TTC549 (cell line): ENCODE results near the gene ALAS1.
"Not testable (repeated sequence)": the region's sequence is repeated elsewhere in the genome, so short reads cannot be mapped to it uniquely, and the experiment has no call there.

Source experiments
- FAIRE-seq: peaks from 2 replicates; lab custom pipeline; 2012; peaks lifted over from hg19 to GRCh38; lab: Jason Lieb, UNC

The ALAS1 gene

DNA sequence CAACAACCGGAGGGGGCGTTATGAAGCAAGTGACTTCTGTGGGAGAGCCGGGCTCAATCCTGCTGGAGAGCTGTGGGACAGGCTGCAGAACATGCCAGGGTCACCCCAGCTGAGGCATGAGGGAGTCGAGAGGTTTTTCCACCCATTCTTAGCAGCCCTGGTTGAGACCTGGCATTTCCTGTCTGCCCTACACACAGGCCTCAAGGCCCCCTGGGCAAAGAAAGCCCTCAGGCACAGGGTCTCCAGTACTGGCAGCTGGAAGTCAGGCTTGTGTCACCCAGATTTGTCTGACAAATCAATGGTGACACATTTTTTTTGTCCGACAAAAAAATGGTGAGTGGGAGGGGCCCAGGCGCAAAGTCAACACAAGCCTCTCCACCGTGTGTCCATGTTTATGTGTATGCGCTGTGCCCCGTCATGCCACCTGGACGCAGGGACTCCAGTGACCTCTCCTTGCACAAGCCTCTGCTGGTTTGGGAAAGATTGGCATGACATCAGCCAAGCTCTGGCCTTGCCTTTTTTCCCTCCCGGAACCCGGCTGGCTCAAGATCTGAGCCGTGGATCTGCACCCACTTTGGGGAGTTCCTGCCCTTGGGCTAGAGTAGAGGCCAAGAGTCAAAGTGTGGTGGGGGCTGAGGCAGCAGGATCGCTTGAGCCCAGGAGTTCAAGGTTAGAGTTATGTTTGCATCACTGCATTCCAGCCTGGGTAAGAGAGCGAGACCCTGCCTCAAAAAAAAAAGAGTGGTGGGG lies 20.8 kb upstream of the ALAS1 start:
- FAIRE-seq: no peak

DNA sequence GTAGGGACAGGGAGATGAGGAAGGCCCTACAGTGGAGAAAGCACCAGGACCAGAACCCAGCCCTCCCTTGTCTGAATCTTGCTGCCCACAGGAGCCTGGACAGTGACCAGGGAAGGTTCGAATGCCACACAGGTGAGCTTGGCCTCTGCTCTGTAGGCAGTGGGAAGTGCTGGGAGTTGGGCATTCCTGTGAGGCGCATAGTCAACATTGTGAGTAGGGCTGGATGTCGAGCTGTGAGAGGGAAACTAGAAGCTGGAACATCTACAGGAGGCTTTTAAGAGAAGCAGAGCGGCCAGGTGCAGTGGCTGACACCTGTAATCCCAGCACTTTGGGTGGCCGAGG lies 20.3 kb upstream of the ALAS1 start:
- FAIRE-seq: no peak

DNA sequence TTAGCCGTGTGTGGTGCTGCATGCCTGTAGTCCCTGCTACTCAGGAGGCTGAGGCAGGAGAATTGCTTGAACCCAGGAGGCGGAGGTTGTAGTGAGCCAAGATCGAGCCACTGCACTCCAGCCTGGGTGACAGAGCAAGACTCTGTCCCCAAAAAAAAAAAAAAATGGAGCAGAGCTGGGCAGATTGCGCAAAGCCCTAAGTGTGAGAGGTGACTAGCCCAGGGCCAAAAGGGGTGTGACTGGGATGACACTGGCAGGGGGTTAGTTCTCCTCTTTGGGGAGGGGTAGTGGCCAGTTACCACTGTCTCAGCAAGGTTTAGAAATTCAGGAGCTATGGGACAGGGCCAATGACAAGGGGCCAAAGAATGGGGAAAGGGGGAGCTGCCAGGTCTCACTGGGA lies 19.8 kb upstream of the ALAS1 start:
- not testable (repeated sequence) for FAIRE-seq

DNA sequence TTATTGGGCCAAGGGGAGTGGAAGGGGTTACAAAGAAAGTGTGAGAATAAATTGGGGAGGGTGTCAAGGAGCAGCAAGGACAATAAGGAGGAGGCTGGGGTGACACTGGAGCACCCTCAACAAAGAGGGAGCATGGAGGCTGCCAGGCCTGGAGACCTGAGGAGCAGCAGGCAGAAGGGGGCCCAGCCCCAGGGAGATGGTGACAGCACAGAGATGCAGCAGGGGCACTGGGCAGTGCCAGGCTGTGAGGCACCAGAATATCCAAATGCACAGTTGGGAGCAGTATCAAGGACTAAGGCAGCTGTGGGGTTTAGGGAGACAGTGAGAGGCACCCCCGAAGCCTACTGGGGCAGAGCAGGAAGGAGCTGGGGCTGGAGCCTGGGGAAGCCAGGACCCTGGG lies 19.4 kb upstream of the ALAS1 start:
- FAIRE-seq: no peak

DNA sequence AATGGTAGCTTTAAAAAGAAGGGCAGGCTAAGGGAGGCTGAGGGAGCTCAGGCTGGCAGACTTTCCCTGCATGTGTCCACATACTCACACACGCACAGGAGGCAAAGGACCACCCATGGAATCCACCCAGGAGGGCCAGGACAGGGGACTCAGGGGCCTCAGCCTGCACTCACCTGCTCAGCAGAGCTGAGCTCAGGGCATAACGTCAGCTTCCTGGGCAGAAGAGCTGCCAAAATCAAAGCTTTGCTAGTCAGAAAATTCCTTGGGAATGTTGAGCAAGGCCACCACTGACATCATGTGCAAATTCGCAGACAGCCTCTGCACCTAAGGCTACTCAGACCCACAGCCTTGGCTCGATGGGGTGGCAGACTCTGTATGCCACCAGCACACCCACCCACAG lies 16.4 kb upstream of the ALAS1 start:
- no peak for FAIRE-seq

DNA sequence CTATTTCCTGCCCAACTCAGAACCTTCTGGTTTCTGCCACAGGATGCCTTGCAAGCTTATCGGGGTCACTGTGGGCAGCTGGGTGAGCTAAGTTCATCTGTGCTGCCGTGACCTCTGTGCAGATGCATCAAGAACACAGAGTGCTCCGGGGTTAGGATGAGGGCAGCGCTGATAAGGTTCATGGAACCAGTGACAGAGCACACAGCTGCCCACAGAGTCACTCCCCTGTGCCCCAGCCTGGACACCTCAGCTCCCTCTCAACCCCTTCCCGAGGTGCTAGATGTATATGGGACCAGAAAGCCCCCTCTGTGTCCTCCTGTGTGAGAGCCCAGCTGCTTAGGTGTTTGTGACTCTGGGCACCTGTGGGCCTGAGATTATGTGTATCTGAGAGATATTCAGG lies 15.8 kb upstream of the ALAS1 start:
- FAIRE-seq: no peak

DNA sequence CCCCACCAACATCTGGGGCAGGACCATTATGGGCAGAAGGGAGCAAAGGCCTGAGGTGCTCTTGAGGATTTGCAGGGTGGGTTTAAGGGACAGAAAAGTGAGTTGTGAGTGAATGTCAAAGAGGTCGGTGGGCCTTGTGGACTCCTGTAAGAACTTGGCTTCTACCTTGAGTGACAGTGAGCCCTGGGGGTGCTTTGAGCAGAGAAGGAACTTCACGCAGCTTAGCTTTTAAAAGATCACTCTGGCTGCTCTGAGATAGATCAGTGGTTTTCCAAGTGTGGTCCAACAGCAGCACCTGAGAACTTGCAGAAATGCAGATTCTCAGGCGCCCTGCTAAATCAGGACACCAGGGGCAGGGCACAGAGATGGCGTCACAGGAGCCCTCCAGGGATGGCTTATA lies 15.3 kb upstream of the ALAS1 start:
- FAIRE-seq: no peak

DNA sequence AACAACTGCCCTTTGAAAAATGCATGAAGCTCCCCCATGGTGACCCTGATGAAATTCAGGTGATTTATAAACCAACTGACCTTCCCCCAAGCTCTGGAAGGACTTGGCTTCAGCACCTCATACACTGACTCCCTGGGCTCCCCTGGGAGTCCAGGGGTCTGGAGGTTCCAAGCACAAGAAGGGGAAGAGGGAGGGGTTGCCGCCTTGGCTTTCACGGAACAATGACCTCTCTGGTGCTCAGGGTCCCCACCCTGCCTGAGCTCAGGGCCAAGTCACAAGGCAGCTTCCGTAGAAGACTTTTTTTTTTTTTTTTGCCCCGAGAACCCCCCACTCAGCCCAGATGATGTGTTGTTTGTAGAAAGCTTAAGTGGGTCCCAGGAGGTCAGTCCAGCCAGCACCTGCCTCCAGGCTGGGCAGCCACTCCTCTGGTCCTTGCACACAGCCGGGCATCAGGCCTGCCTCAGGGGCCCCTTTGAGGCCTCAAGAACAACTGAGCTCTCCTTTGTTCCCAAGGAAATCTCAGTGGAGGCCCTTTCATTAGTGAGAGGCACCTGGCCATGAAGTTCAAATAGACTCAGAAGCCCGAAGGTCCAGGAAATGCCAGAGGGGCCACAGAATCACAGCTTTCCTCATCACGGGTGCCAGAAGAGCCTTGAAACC lies 14.0 kb upstream of the ALAS1 start:
- no peak for FAIRE-seq

DNA sequence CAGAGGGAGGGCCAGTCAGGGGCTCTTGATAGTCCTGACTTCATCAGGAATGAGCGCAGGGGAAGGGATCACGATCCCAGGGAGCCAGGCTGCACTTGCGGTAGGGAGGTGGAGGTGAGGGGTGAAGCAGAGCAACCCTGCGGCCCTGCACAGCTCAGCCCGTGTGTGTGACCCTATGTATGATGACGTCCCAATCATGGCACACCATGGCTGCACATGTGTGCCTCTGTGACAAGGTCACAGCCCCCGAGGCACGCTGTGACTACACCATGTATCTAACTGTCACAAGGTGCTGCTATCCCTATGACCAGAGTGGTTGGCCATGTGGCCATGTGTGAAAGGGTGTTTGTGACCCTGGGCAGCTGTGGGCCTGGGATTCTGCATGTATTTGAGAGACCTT lies 13.3 kb upstream of the ALAS1 start:
- no peak for FAIRE-seq

DNA sequence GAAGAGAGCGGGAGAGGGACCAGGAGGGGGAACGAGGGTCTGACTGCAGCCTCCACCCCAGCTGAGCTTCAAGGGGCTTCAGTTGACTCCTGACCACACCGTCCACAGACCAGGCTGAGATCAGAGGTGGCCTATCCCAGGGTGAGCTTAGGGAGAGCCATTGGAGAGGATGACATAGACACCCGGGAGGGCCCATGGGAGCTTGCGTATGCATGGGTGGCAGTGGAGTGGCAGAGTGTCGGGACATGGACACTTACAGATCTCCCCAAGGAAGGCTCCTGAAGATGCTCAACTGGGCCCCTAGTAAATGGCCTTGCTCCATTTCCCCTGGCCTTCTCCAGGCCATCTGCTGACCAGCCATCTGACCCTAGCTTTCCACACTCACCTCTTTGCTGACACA lies 12.6 kb upstream of the ALAS1 start:
- no peak for FAIRE-seq

DNA sequence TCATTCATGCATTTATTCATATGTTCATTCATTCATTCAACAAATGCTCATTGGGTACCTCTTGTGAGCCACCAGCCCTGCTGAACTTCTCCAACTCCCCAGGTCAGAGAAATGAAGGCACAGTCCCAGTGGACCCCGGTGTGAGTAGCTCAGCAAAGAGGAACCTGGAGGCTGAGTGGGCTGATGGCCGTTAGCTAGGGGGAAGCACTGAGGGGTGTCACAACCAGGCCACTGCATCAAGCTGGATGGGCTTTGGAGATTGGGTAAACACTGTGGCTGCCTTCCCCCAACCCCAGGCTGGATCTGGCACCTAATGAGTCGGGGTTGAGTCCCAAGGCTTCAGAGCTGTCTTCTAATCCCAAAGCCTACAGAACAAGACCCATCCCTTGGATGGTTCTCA lies 12.1 kb upstream of the ALAS1 start:
- FAIRE-seq: no peak

DNA sequence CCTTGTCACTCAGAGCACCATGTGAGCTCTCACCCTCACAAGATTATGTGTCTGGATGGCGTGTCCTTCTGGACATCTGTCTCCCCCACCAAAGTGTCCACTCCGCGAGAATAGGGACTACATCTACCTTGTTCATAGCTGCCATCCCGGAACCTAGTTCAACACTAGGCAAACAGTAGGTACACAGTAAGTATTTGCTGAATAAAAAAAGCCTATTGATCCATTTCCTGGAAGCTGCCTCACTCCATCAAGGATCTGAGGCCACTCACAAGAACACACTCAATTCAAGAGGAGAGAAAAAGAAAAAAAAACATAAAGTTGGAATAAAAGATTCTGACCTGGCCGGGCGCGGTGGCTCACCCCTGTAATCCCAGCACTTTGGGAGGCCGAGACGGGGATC lies 11.2 kb upstream of the ALAS1 start:
- no peak for FAIRE-seq

DNA sequence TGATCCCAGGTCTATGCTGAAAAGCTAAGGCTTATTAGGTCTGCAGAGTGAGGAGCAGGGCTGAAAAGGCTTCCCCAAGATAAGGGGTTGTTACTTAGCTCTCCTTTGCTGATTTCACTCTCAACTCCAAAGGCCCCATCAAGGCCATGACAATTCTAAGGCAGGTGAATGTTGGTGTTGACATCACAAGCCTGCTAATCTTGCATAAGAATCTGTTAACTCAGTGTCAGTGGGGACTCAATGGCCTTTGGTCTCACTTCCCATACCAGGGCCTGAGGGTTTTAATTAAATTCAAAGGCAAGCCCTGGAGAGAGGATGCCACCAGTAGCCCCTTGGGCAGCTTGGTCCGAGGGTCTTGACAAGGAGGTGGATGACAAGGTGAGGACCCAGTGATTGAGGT lies 9.4 kb upstream of the ALAS1 start:
- FAIRE-seq: no peak

DNA sequence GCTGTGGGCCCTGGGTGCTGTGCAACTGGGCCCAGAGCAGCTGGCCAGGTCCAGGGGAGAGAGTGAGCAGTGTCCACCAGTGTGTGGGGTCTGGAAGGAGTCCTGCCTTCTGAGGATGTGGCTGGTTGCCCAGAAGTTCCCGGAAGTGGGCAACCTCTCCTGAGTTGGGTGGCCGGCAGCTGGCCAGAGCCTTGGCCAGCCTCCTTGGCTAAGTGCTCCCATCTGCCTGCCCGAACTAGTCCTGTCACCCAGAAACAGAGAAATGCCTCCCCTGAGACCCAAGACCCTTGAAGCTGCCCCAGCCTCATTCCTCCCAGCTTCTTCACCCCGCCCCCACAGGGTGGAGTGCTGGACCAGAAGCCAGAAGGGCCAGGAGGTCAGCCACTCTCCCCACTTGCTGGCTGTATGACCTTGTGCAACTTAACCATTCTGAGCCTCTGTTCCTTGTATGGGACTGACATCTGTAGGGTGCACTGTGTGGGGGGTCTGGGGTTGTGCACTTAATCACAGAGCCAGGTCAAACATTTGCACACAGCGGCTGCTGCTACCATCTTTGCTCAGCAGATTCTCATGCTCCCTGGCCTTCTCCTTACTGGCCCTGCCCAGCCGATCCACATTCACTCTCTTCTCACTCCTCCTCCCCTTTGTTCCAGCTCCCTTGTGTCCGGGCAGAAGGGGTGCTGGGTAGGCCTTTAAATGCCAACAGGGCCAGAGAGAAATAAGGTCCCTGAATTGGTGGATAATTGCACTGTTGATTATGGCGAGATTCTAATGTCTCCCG lies 7.5 kb upstream of the ALAS1 start:
- no peak for FAIRE-seq

DNA sequence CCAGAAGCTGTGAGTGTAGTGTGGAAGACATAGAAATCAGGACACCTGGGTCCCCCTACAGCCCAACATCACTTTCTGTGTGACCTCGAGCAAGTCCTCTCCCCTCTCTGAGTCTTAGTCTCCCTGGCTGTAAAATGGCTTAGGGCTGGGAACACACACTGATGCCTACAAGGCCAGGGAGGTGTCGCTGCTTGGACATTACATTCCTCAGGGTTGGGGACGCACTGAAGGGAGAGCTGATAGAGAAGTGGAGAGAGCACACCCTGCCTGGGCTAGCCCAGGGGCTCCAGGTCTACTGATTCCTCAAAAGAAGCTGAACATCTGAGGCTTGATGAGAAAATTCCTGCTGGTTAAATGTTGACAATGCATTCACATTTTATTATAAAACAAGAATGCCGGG lies 6.3 kb upstream of the ALAS1 start:
- FAIRE-seq: no peak

DNA sequence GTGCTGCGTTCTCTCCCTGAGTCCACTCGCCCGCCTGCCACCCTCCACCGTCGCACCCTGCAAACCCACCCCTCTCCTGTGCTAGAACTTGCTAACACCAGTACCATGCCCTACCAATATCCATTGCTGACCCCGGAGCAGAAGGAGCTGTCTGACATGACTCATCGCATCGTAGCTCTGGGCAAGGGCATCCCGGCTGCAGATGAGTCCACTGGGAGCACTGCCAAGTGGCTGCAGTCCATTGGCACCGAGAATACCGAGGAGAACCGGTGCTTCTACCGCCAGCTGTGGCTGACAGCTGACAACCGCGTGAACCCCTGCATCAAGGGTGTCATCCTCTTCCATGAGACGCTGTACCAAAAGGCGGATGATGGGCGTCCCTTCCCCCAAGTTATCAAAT lies 4.9 kb upstream of the ALAS1 start:
- FAIRE-seq: no peak

DNA sequence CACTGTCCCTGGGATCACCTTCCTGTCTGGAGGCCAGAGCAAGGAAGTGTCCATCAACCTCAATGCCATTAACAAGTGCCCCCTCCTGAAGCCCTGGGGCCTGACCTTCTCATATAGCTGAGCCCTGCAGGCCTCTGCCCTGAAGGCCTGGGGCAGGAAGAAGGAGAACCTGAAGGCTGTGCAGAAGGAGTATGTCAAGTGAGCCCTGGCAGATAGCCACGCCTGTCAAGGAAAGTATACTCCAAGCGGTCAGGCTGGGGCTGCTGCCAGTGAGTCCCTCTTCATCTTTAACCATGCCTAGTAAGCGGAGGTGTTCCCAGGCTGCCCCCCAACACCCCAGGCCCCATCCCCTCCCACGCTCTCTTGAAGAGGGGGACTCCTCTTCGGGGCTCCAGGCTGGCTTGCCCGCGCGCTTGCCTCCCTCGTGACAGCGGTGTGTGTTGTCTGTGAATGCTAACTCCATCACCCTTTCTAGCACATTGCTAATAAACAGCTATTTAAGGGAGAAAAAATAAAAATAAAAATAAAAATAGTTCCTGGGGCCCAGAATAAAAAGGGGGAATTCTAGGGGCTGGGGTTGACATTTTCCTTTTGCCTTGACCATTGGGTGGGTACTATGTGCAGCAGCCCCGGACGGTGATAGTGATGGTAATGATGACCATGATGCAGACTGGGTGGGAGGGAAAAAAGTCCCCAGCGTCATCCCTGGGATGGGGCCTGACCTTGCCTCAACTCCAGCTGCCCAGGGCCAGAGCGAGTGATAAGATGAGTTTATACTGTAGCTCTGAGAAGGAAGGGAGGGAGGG lies 3.3 kb upstream of the ALAS1 start:
- no peak for FAIRE-seq

DNA sequence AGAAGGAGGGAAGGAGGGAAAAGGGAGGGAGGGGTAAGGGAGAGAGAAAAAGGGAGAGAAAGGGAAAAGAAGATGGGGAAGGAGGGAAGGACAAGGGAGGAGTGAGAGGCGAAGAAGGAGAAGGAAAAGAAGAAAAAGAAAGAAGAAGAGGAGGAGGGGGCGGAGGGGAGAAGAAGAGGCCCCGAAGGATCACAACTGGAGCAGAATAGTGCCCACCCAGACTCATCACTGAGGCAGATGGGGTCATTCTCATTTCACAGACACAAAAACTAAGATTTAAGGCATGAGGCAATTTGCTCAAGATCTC lies 2.7 kb upstream of the ALAS1 start:
- no peak for FAIRE-seq

DNA sequence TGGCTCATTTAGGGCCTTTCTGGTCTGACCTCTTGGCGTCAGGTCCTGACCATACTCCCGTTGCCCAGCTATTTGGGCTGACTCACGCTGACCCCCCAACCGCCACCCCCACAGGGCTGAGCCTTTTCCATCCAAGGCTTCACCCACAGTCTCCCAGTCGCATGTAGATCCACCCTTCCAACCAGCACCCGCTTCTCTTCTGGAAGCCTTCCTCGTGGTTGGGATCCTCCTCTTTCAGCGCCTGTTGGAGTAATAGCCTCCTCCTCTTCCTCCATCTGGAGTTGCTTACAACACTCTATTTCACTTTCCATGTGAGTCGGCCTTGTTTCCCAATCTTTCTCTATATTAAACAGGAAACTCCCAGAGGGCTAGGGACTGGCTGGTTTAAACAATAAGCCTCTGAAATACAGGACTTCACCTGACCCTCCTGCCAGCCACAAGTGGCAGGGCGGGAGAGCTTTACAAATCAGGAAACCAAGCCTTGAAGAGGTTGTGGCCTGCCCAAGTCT lies 2.1 kb upstream of the ALAS1 start:
- FAIRE-seq: no peak

DNA sequence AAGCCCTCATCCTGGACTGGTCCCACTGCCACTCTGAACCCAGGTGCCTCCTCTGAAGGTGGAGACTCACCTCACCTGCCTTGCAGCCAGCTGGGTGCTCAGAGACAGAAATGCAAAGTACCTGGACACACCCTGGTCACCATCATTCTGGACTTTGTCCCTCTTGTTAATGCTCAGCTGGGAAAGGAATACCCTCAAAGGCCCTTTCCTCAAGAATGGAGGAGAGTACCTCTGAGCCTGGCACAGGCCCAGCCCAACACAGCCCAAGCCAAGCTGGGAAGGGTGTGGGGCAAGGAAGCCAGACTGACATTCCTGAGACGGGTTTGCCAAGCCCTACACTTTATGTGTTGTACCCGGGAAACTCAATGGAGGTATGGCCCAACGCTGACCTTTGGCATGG lies 983 bp upstream of the ALAS1 start:
- no peak for FAIRE-seq

DNA sequence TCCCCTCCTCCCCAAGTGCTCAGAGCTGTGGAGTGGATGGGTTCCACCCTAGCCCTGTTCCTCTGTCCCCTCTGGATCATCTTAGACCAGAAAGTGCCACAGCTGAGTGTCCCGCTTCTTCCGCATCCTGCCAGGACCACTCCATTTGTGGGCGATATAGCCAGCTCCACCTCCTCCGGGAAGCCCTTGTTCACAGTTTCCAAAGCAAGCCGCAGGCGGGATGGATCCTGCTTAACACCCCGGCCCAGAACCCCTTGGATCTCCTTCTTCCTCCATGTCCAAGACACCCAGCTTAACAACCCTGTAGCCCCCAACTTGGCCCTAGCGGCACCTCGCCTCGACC lies 490 bp upstream of the ALAS1 start:
- no peak for FAIRE-seq

DNA sequence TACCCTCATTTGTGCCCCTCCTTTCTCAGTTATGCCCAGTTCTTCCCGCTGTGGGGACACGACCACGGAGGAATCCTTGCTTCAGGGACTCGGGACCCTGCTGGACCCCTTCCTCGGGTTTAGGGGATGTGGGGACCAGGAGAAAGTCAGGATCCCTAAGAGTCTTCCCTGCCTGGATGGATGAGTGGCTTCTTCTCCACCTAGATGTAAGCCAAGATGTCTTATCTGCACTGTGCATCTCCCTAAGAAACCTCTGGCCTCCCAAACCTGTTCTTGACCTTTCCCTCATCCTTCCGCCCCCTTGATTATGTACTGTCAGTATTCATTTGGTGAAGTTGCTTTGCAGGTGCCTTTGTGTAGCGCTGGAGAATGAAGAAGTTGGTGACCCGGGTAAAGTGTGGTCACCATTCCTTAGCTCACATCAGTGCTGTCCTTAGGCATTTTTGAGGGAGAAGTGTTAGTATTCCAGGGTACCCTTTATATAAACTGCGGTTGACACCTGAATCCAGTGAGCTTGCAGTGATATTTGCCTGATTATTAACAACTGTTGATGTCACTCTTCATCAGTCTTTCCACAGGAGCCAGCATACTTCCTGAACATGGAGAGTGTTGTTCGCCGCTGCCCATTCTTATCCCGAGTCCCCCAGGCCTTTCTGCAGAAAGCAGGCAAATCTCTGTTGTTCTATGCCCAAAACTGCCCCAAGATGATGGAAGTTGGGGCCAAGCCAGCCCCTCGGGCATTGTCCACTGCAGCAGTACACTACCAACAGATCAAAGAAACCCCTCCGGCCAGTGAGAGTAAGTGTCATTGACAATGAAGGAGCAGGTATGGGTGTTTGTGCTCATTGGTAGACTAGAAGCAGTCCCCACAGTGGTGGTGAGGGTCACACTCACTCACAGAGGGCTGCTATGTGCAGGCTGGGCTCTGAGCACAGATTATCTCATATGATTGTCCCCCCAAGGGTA lies 966 bp downstream of the ALAS1 start:
- no peak for FAIRE-seq
